Inflammatory macrophage treated with lipopolysaccharide for 1 hour (primary cell): Measurements from ENCODE around the gene TFF3.

Experiments
- DNase-seq, 2 donors: peaks; one replicate each; pipeline ENCODE4 v3.0.0-alpha.2; 2020 to 2022

The TFF3 gene

GRCh38 chr21:42286416-42286815 lies 28.8 kb downstream of the TFF3 start:
- no peak for DNase-seq

GRCh38 chr21:42285569-42286245 lies 29.5 kb downstream of the TFF3 start:
- DNase-seq = no peak

GRCh38 chr21:42282715-42283114 lies 32.5 kb downstream of the TFF3 start:
- DNase-seq = no peak

- DNase-seq = no peak
Observed at GRCh38 chr21:42282021-42282420, 33.2 kb downstream of the TFF3 start.

GRCh38 chr21:42281181-42281680 lies 34.0 kb downstream of the TFF3 start:
- no peak for DNase-seq

GRCh38 chr21:42280356-42281180 lies 34.6 kb downstream of the TFF3 start:
- DNase-seq = no peak

- no peak for DNase-seq
Observed at GRCh38 chr21:42279888-42280287, 35.3 kb downstream of the TFF3 start.

GRCh38 chr21:42279341-42279871 lies 35.8 kb downstream of the TFF3 start:
- DNase-seq = no peak

GRCh38 chr21:42278451-42279149 lies 36.6 kb downstream of the TFF3 start:
- DNase-seq = no peak

- no peak for DNase-seq
Observed at GRCh38 chr21:42277593-42277992, 37.6 kb downstream of the TFF3 start.

- no peak for DNase-seq
Observed at GRCh38 chr21:42276526-42277154, 38.6 kb downstream of the TFF3 start.

- no peak for DNase-seq
Observed at GRCh38 chr21:42276076-42276475, 39.1 kb downstream of the TFF3 start.

GRCh38 chr21:42272984-42273600 lies 42.1 kb downstream of the TFF3 start:
- DNase-seq = no peak

- no peak for DNase-seq
Observed at GRCh38 chr21:42272109-42272962, 42.9 kb downstream of the TFF3 start.

- no peak for DNase-seq
Observed at GRCh38 chr21:42271065-42271464, 44.1 kb downstream of the TFF3 start.

- DNase-seq = no peak
Observed at GRCh38 chr21:42269386-42269785, 45.8 kb downstream of the TFF3 start.

- no peak for DNase-seq
Observed at GRCh38 chr21:42266971-42267556, 48.1 kb downstream of the TFF3 start.

- no peak for DNase-seq
Observed at GRCh38 chr21:42265231-42265812, 49.9 kb downstream of the TFF3 start.

- no peak for DNase-seq
Observed at GRCh38 chr21:42264245-42265195, 50.7 kb downstream of the TFF3 start.
